BJ (cell line): ENCODE data around the gene PRR12. TPM values are rescaled to one million over a fixed set of nuclear protein-coding genes. Genes with fewer than 3 reads are reported as not detected.

Source experiments
- CTCF ChIA-PET: fragments of 350-600 bp; formaldehyde crosslinking; extraction: SDS; loops from one replicate; lab custom pipeline; 2021; ENCODE audit warnings: antibody characterized with exemption, inconsistent platforms; lab: Yijun Ruan, JAX
- POLR2A ChIA-PET: fragments of 300-600 bp; sonication (Branson Sonifier 250); formaldehyde crosslinking; extraction: SDS; loops from one replicate; lab custom pipeline; 2021; ENCODE audit warnings: antibody characterized with exemption; lab: Charles Lee
- DNase-seq: peaks from one replicate; pipeline ENCODE4 v3.0.0-alpha.2; 2011; ENCODE audit warnings: low read depth
- H3K27me3 ChIP-seq: 2 replicates; pipeline ENCODE4 v1.6.0; 2011; ENCODE audit warnings: low read length; ENCODE audit not compliant: control insufficient read depth, insufficient read depth
- H3K36me3 ChIP-seq: 2 replicates; pipeline ENCODE4 v1.5.1; 2011; ENCODE audit warnings: low read length; ENCODE audit not compliant: control insufficient read depth, insufficient read depth
- H3K4me3 ChIP-seq: 2 replicates; pipeline ENCODE4 v1.5.1; 2011; ENCODE audit warnings: low read depth, mild to moderate bottlenecking, control low read depth, low read length
- CTCF ChIP-seq: IDR thresholded peaks from 2 replicates; pipeline ENCODE4 v1.5.1; 2011; ENCODE audit warnings: low read depth, mild to moderate bottlenecking, control low read depth, inconsistent platforms, low read length, moderate library complexity; ENCODE audit not compliant: insufficient read depth
- polyA plus RNA-seq: library from polyadenylated mRNA; depleted of rRNA; stranded (reverse); fragments of >200 nt; gene quantifications from 2 replicates; pipeline ENCODE4 v1.2.3, GENCODE V29; 2011

The PRR12 gene
- polyA plus RNA-seq, 1 experiment: 0.42 TPM

GRCh38 chr19:49658139-49658517 is 67.1 kb downstream of the PRR12 start:
- no peak for DNase-seq
- POLR2A ChIA-PET: no interaction called here
- Histone ChIP-seq H3K36me3 (peaks cover 60% of the 10 kb centered on the region), H3K27me3 (no peaks in the 10 kb centered on the region), H3K4me3 (no peak overlapping the region)
- CTCF ChIA-PET: interaction anchor here (1.2 to 2.6 kb wide), 3 partner anchors 15 to 32 kb away, joined by 4 to 8 read pairs (median 4); no protein-coding TSS in a partner anchor
- TF ChIP-seq CTCF: no peak

GRCh38 chr19:49658566-49659442 is 67.8 kb downstream of the PRR12 start:
- no peaks in the 10 kb centered on the region for H3K27me3 ChIP-seq
- H3K4me3 ChIP-seq: no peak overlapping the region
- ChIA-PET POLR2A (interaction anchor here (0.5 kb wide), 1 partner anchor 17 kb away, joined by 3 read pairs; the partner anchor contains the start of gene SCAF1), CTCF (interaction anchor here (1.2 kb wide), 1 partner anchor 31 kb away, joined by 4 read pairs; no protein-coding TSS in a partner anchor)
- peaks cover 56% of the 10 kb centered on the region for H3K36me3 ChIP-seq
- no peak for TF ChIP-seq CTCF
- no peak for DNase-seq

- H3K27me3 ChIP-seq: no peaks in the 10 kb centered on the region
- H3K4me3 ChIP-seq: no peak overlapping the region
- DNase-seq: no peak
- CTCF ChIA-PET: interaction anchor here (0.7 kb wide), 1 partner anchor 28 kb away, joined by 3 read pairs; no protein-coding TSS in a partner anchor
- TF ChIP-seq CTCF: no peak
- peaks cover 41% of the 10 kb centered on the region for H3K36me3 ChIP-seq
- POLR2A ChIA-PET: no interaction called here
Measured at GRCh38 chr19:49660338-49660961, 69.5 kb downstream of the PRR12 start.

- Histone ChIP-seq H3K4me3 (no peak overlapping the region), H3K27me3 (no peaks in the 10 kb centered on the region), H3K36me3 (peaks cover 29% of the 10 kb centered on the region)
- CTCF ChIA-PET: no interaction called here
- no peak for TF ChIP-seq CTCF
- no peak for DNase-seq
- POLR2A ChIA-PET: no interaction called here
Measured at GRCh38 chr19:49662011-49662410, 71.0 kb downstream of the PRR12 start.

- POLR2A ChIA-PET: interaction anchor here (0.6 kb wide), 1 partner anchor 21 kb away, joined by 3 read pairs; the partner anchor contains the start of gene SCAF1
- Histone ChIP-seq H3K4me3 (no peak overlapping the region), H3K36me3 (peaks cover 22% of the 10 kb centered on the region), H3K27me3 (no peaks in the 10 kb centered on the region)
- DNase-seq: no peak
- no peak for TF ChIP-seq CTCF
- CTCF ChIA-PET: interaction anchor here (0.7 to 3.0 kb wide), 4 partner anchors 13 to 116 kb away, joined by 3 to 22 read pairs (median 5); partner anchors contain the start of gene PRMT1
Measured at GRCh38 chr19:49663224-49663623, 72.2 kb downstream of the PRR12 start.
